Loucy (cell line): ENCODE results near the gene TSHZ2.

Source experiments
- H2AFZ ChIP-seq: fragments of 200-600 bp; sonication (generic); 2 replicates; pipeline ENCODE4 v1.6.0; 2016; ENCODE audit warnings: antibody characterized with exemption, mild to moderate bottlenecking, low read length, moderate library complexity
- H3F3A ChIP-seq: fragments of 200-600 bp; 2 replicates; pipeline ENCODE4 v1.6.0; 2016; ENCODE audit warnings: antibody characterized with exemption, low read depth, mild to moderate bottlenecking
- H3K27me3 ChIP-seq: fragments of 200-600 bp; sonication (generic); 2 replicates; pipeline ENCODE4 v1.6.1; 2014; ENCODE audit warnings: low read length, mild to moderate bottlenecking; ENCODE audit not compliant: insufficient read depth, poor library complexity, severe bottlenecking
- H3K36me3 ChIP-seq: fragments of 200-600 bp; sonication (generic); 2 replicates; pipeline ENCODE4 v1.6.1; 2016; ENCODE audit warnings: low read length; ENCODE audit not compliant: insufficient read depth
- H3K4me1 ChIP-seq: fragments of 200-600 bp; sonication (generic); 2 replicates; pipeline ENCODE4 v1.5.1; 2014; ENCODE audit warnings: low read length, mild to moderate bottlenecking; ENCODE audit not compliant: insufficient read depth, poor library complexity, severe bottlenecking
- H3K4me2 ChIP-seq: fragments of 200-600 bp; sonication (generic); 2 replicates; pipeline ENCODE4 v1.6.0; 2014; ENCODE audit warnings: antibody characterized with exemption, low read length, low read depth, mild to moderate bottlenecking; ENCODE audit not compliant: poor library complexity, severe bottlenecking
- H3K4me3 ChIP-seq: fragments of 200-600 bp; sonication (generic); 2 replicates; pipeline ENCODE4 v1.5.1; 2014; ENCODE audit warnings: low read length, mild to moderate bottlenecking, mixed read lengths; ENCODE audit not compliant: poor library complexity, severe bottlenecking
- H3K79me2 ChIP-seq: fragments of 200-600 bp; sonication (generic); 2 replicates; pipeline ENCODE4 v1.6.1; 2014; ENCODE audit warnings: low read length; ENCODE audit not compliant: insufficient read depth
- H3K9ac ChIP-seq: fragments of 200-600 bp; sonication (generic); 2 replicates; pipeline ENCODE4 v1.6.0; 2014; ENCODE audit warnings: mild to moderate bottlenecking, low read depth, low read length, moderate library complexity; ENCODE audit not compliant: poor library complexity, severe bottlenecking
- H3K9me2 ChIP-seq: fragments of 200-600 bp; sonication (generic); replicated peaks from 2 replicates; pipeline ENCODE4 v1.6.1; 2016; ENCODE audit warnings: low read depth, low read length, mixed read lengths
- H3K9me3 ChIP-seq: fragments of 200-600 bp; sonication (generic); 2 replicates; pipeline ENCODE4 v1.6.1; 2014; ENCODE audit warnings: mild to moderate bottlenecking, antibody characterized with exemption, low read length, low read depth; ENCODE audit not compliant: insufficient read depth
- H4K20me1 ChIP-seq: fragments of 200-600 bp; sonication (generic); 2 replicates; pipeline ENCODE4 v1.6.0; 2014; ENCODE audit warnings: antibody characterized with exemption, low read length, mild to moderate bottlenecking; ENCODE audit not compliant: insufficient read depth, poor library complexity, severe bottlenecking
- CTCF ChIP-seq: fragments of 200-600 bp; sonication (generic); conservative IDR thresholded peaks from 2 replicates; pipeline ENCODE4 v1.5.1; 2014; ENCODE audit warnings: mild to moderate bottlenecking, antibody characterized with exemption, low read length
- EZH2phosphoT487 ChIP-seq: fragments of 200-600 bp; IDR thresholded peaks from 2 replicates; pipeline ENCODE4 v1.6.1; 2018; ENCODE audit warnings: antibody characterized with exemption, mild to moderate bottlenecking, moderate library complexity, borderline replicate concordance

Gene TSHZ2

GRCh38 chr20:53083411-53083810 lies 111.3 kb downstream of the TSHZ2 start:
- Histone ChIP-seq H3K4me3 (no peak overlapping the region), H3K27me3 (no peaks in the 10 kb centered on the region), H2AFZ (no peak overlapping the region), H3K4me2 (no peak overlapping the region), H3F3A (no peaks in the 10 kb centered on the region), H3K4me1 (no peaks in the 10 kb centered on the region), H3K79me2 (no peaks in the 10 kb centered on the region), H3K9ac (no peak overlapping the region), H3K36me3 (no peaks in the 10 kb centered on the region), H4K20me1 (no peaks in the 10 kb centered on the region), H3K9me2 (no peaks in the 10 kb centered on the region), H3K9me3 (no peaks in the 10 kb centered on the region)
- TF ChIP-seq CTCF (no peak), EZH2phosphoT487 (no peak)

DNA sequence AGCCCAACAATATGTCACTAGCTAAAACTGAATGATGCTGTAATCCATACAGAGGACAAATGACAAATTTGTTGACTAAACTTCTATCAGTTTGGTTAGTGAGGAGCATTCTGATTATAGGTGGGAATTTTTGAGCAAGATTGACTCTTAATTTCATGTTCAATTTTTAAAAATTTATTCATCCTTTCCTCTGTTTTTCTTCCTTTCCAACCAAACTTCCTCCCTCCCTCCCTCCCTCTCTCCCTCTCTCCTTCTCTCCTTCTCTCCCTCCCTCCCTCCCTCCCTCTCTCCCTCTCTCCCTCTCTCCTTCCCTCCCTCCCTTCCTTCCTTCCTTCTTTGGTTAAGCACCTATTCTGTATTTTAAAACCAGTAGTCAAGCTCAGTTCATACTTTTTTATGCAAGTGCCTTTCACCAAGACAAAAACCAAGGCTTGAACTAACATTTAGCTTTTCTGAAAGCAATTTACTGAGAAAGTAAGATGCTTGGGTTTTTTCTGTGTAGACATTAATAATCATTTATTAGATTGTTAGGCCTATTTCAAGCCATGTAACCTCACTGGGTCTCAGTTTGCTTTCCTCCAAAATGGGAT lies 112.3 kb downstream of the TSHZ2 start:
- TF ChIP-seq CTCF (no peak), EZH2phosphoT487 (no peak)
- no peak overlapping the region for H2AFZ ChIP-seq
- no peak overlapping the region for H3K4me2 ChIP-seq
- no peaks in the 10 kb centered on the region for H3K27me3 ChIP-seq
- H3K4me3 ChIP-seq: no peak overlapping the region
- no peaks in the 10 kb centered on the region for H3K9me2 ChIP-seq
- no peaks in the 10 kb centered on the region for H4K20me1 ChIP-seq
- no peaks in the 10 kb centered on the region for H3K36me3 ChIP-seq
- H3K4me1 ChIP-seq: no peaks in the 10 kb centered on the region
- no peaks in the 10 kb centered on the region for H3F3A ChIP-seq
- H3K79me2 ChIP-seq: no peaks in the 10 kb centered on the region
- no peak overlapping the region for H3K9ac ChIP-seq
- H3K9me3 ChIP-seq: no peaks in the 10 kb centered on the region; the same call in 1 of the 2 replicates

DNA sequence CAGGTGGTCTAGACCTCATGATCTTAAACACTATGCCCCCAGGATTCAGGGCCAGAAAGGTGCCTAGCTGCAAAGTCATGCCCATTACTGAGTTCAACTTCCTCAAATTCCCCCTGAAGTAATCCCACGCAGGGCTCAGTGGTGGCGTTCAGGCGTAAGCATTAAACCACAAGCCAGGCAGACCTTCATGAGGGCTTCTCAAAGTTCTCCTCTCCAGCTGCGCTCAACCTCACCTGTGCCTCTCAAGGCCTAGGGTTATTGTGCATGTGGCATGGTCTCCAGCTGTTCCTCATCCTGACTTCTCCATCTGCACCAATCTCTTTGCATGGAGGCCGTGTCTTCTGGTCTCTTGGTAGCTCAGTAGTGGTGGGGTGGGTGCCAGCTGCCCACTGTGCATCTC lies 113.6 kb downstream of the TSHZ2 start:
- H3K4me1 ChIP-seq: no peaks in the 10 kb centered on the region
- TF ChIP-seq CTCF (no peak), EZH2phosphoT487 (no peak)

More for the DNA sequence above, 113.6 kb downstream of the TSHZ2 start:
- Histone ChIP-seq H3K27me3 (no peaks in the 10 kb centered on the region), H3K36me3 (no peaks in the 10 kb centered on the region), H3K9ac (no peak overlapping the region), H3K9me2 (no peaks in the 10 kb centered on the region), H3K4me2 (no peak overlapping the region), H4K20me1 (no peaks in the 10 kb centered on the region), H3F3A (no peaks in the 10 kb centered on the region), H3K9me3 (no peaks in the 10 kb centered on the region; the same call in 1 of the 2 replicates), H2AFZ (no peak overlapping the region), H3K4me3 (no peak overlapping the region), H3K79me2 (no peaks in the 10 kb centered on the region)
